GM06990 (cell line): Measurements from ENCODE around the gene KHDC3L.

Source experiments
- DNase-seq: peaks from one replicate; pipeline ENCODE4 v3.0.0-alpha.2; 2011; ENCODE audit not compliant: insufficient read length; ENCODE audit errors: extremely low read depth
- H3K27me3 ChIP-seq: replicated peaks from 2 replicates; pipeline ENCODE4 v1.6.0; 2011; ENCODE audit warnings: low read length; ENCODE audit not compliant: control insufficient read depth, insufficient read depth
- H3K36me3 ChIP-seq: 2 replicates; pipeline ENCODE4 v1.5.1; 2011; ENCODE audit warnings: low read length; ENCODE audit not compliant: control insufficient read depth, insufficient read depth
- H3K4me3 ChIP-seq: replicated peaks from 2 replicates; pipeline ENCODE4 v1.5.1; 2011; ENCODE audit warnings: low read depth, mild to moderate bottlenecking, control low read depth, low read length
- TF ChIP-seq, protein P1 (sequence below): IDR thresholded peaks from 2 replicates; pipeline ENCODE4 v1.5.1; 2011; ENCODE audit warnings: low read length, control low read depth, mild to moderate bottlenecking, inconsistent platforms; ENCODE audit not compliant: insufficient read depth, poor library complexity, severe bottlenecking

KHDC3L gene, protein sequence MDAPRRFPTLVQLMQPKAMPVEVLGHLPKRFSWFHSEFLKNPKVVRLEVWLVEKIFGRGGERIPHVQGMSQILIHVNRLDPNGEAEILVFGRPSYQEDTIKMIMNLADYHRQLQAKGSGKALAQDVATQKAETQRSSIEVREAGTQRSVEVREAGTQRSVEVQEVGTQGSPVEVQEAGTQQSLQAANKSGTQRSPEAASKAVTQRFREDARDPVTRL

DNA sequence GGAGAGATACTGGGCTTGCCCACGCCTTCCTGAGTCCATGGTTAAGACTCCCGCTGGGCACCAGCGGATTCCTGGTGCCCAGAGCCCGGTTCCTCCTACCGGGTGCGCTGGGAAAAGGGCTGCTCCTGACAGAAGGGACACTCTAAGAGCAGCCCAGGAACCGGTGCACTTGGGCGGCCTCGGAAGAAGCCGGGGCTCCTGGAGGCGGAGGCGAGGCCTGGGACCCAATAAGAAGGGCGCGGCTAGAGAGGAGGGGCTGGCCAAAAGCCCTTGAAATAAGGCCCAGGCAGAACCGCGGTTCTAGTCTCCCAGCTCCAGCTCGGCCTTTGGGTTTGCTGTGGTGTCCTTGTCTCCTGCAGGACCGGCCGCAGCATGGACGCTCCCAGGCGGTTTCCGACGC is at the start of gene KHDC3L:
KHDC3L (plus strand) TSS at position 301 of the 400 bp plus-strand sequence; CDS start at position 373, 72 bp downstream.
- TF ChIP-seq, protein P1, sequence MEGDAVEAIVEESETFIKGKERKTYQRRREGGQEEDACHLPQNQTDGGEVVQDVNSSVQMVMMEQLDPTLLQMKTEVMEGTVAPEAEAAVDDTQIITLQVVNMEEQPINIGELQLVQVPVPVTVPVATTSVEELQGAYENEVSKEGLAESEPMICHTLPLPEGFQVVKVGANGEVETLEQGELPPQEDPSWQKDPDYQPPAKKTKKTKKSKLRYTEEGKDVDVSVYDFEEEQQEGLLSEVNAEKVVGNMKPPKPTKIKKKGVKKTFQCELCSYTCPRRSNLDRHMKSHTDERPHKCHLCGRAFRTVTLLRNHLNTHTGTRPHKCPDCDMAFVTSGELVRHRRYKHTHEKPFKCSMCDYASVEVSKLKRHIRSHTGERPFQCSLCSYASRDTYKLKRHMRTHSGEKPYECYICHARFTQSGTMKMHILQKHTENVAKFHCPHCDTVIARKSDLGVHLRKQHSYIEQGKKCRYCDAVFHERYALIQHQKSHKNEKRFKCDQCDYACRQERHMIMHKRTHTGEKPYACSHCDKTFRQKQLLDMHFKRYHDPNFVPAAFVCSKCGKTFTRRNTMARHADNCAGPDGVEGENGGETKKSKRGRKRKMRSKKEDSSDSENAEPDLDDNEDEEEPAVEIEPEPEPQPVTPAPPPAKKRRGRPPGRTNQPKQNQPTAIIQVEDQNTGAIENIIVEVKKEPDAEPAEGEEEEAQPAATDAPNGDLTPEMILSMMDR = no peak
- Histone ChIP-seq H3K36me3 (no peaks in the 10 kb centered on the region), H3K27me3 (no peaks in the 10 kb centered on the region), H3K4me3 (no peak within 1 kb of the TSS)
- DNase-seq = no peak

DNA sequence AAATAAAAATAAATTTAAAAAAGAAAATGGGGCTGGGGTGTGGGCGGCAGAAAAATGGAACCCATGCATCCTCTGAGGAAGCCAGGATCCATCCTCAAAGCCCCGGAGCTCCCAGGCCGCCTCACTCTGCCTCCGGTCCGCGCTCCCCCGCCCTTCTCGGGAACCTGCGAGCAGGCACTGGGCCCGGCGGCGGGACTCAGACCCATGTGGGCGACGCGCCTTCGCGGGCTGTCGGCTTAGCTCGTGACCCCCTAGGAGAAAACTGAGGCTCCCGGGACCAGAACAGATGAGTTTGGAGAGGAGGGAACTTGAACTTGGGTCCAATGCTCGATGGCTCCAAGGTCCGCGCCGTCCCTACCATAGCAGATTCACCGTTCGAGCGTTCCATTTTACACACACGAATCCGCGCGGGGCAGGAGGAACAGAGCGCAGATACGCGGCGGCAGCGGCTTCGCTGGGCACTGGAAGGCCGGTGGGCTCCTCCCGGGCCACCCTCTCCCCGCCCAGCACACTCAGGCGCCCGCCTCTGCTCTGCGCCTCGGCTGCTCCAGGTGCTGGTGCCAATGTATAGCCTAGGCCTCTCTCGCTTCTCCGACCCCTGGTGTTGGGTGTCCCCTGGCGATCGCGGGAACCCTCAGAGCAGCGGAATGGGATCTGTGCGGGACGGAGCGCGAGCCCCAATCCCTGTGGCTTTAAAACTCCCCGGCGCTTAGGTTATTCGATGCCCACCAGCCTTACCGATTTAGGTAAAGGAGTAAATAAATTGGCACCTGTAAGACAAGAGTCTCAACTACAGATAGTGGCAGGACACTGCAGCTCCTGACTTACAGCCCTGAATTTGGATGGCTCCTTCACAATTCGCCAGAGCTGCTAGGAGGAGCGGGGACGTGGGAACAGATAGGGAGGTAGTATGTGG is 47.6 kb upstream of the KHDC3L start:
- H3K4me3 ChIP-seq = no peak overlapping the region

DNA sequence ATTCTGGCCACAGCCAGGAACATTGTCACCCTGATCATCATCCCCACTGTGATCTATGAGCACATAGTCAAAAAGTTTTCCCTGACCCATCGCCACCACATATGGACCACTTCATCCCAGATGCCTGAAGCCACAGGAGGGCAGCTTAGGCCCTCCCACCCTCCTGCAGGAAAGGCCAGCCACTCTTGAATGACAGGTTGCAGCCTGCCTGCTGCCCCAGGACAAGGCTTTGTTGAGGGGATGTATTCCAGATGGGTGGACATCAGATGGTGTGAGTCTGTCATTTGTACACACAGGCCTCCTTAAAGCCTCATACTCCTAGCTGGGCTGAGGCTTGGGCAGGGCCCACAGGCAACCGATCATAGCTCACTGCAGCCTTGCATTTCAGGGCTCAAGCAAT is 39.1 kb upstream of the KHDC3L start:
- Histone ChIP-seq H3K4me3 (no peak overlapping the region), H3K27me3 (no peaks in the 10 kb centered on the region), H3K36me3 (no peaks in the 10 kb centered on the region)
- DNase-seq = no peak
- TF ChIP-seq, protein P1 = no peak

More for the DNA sequence above, 47.6 kb upstream of the KHDC3L start:
- H3K36me3 ChIP-seq = no peaks in the 10 kb centered on the region
- TF ChIP-seq, protein P1 = no peak
- no peaks in the 10 kb centered on the region for H3K27me3 ChIP-seq
- no peak for DNase-seq

DNA sequence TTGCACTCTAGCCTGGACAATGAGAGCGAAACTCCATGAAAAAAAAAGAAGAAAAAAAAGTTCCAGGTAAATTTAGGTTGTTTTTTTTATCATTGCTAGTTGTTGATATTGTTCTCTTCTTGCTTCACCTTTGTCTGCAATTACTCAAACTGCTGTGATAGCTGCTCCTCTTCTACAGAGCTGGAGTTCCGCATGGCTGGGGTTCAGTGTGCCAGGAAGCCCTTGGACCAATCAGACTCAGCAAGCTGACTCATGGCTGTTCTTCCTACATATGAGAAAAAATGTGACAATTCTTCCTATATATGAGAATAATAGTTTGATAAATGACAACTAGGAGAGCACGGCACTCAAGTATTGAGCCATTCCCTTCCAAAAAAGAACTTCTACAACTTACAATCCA is 36.8 kb upstream of the KHDC3L start:
- Histone ChIP-seq H3K4me3 (no peak overlapping the region), H3K27me3 (no peaks in the 10 kb centered on the region), H3K36me3 (no peaks in the 10 kb centered on the region)
- TF ChIP-seq, protein P1 = no peak
- no peak for DNase-seq

DNA sequence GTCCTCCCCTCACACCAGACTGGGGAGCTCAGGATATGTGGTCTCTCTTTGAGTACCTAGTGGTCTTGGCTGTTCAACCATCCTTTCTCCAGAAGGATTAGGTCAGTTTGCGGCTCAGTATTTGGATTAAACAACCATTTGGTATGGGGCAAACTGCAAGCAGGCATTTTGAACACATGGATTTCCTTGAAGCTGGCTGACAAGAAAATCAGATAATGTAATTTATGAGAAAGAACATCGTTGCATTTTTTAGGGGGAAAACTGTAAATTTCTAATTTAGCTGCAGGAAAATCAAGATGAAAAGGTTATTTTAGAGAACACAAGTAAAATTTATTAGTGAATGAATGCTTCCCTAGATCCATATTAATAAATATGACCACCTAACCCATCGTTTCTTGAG is 33.7 kb upstream of the KHDC3L start:
- H3K36me3 ChIP-seq = no peaks in the 10 kb centered on the region
- DNase-seq = no peak
- H3K27me3 ChIP-seq = no peaks in the 10 kb centered on the region
- TF ChIP-seq, protein P1 = no peak
- no peak overlapping the region for H3K4me3 ChIP-seq
